PC-9 (cell line): ENCODE measurements around the gene CDT1.

ENCODE experiments used
- CTCF ChIP-seq: fragments of 200-600 bp; sonication (generic); conservative IDR thresholded peaks from 2 replicates; pipeline ENCODE4 v1.6.1; 2017; ENCODE audit warnings: mixed run types, antibody characterized with exemption, mild to moderate bottlenecking, moderate library complexity
- EZH2 ChIP-seq: fragments of 200-600 bp; sonication (generic); IDR thresholded peaks from 2 replicates; pipeline ENCODE4 v1.8.0; 2017; ENCODE audit warnings: antibody characterized with exemption, low read depth

- TF ChIP-seq CTCF (no peak), EZH2 (no peak)
Observed at GRCh38 chr16:88838566-88838965, 35.0 kb downstream of the CDT1 start.
